Astrocyte (in vitro differentiated cells and primary cell): ENCODE results near the gene TTC9C.

ENCODE experiments used
- EZH2 ChIP-seq: IDR thresholded peaks from 2 replicates; pipeline ENCODE4 v1.6.1; 2012; ENCODE audit warnings: mild to moderate bottlenecking, low read length, inconsistent platforms; ENCODE audit not compliant: insufficient read depth
- TF ChIP-seq, protein P1 (sequence below): IDR thresholded peaks from 2 replicates; pipeline ENCODE4 v1.5.1; 2011; ENCODE audit warnings: low read depth, mild to moderate bottlenecking, inconsistent platforms, low read length, moderate library complexity; ENCODE audit not compliant: insufficient read depth

GRCh38 chr11:62787005-62787759 lies 58.9 kb downstream of the TTC9C start, which contains the start of gene TMEM179B:
- TF ChIP-seq, protein P1, sequence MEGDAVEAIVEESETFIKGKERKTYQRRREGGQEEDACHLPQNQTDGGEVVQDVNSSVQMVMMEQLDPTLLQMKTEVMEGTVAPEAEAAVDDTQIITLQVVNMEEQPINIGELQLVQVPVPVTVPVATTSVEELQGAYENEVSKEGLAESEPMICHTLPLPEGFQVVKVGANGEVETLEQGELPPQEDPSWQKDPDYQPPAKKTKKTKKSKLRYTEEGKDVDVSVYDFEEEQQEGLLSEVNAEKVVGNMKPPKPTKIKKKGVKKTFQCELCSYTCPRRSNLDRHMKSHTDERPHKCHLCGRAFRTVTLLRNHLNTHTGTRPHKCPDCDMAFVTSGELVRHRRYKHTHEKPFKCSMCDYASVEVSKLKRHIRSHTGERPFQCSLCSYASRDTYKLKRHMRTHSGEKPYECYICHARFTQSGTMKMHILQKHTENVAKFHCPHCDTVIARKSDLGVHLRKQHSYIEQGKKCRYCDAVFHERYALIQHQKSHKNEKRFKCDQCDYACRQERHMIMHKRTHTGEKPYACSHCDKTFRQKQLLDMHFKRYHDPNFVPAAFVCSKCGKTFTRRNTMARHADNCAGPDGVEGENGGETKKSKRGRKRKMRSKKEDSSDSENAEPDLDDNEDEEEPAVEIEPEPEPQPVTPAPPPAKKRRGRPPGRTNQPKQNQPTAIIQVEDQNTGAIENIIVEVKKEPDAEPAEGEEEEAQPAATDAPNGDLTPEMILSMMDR, result peak; percentile 43
- no peak for TF ChIP-seq EZH2
